Osteoblast (primary cell): ENCODE results near the gene NR3C1. TPM values are rescaled to one million over a fixed set of nuclear protein-coding genes. Genes with fewer than 3 reads are reported as not detected.

Experiments used
- DNase-seq: peaks from one replicate; pipeline ENCODE4 v3.0.0; 2011; ENCODE audit warnings: low spot score, mixed read lengths; ENCODE audit not compliant: insufficient read length; ENCODE audit errors: missing footprints
- H2AFZ ChIP-seq: 2 replicates; pipeline ENCODE4 v1.6.0; 2011; ENCODE audit warnings: mild to moderate bottlenecking, low read length
- H3K27ac ChIP-seq: 2 replicates; pipeline ENCODE4 v1.5.1; 2011; ENCODE audit warnings: mild to moderate bottlenecking, low read depth, low read length, moderate library complexity
- H3K27me3 ChIP-seq: 2 replicates; pipeline ENCODE4 v1.6.0; 2012; ENCODE audit warnings: mild to moderate bottlenecking, control low read depth, inconsistent platforms, low read length, moderate library complexity; ENCODE audit not compliant: insufficient read depth
- H3K36me3 ChIP-seq: 2 replicates; pipeline ENCODE4 v1.5.1; 2011; ENCODE audit warnings: mild to moderate bottlenecking, low read length, control low read depth, moderate library complexity; ENCODE audit not compliant: insufficient read depth
- H3K4me1 ChIP-seq: 2 replicates; pipeline ENCODE4 v1.5.1; 2011; ENCODE audit warnings: mild to moderate bottlenecking, low read length, control low read depth, moderate library complexity; ENCODE audit not compliant: insufficient read depth
- H3K4me2 ChIP-seq: 2 replicates; pipeline ENCODE4 v1.6.0; 2011; ENCODE audit warnings: mild to moderate bottlenecking, low read length; ENCODE audit not compliant: insufficient read depth
- H3K4me3 ChIP-seq: fragments of 200-600 bp; sonication (generic); 3 replicates; pipeline ENCODE4 v1.5.1; 2012; ENCODE audit warnings: mild to moderate bottlenecking, low read length, inconsistent platforms; ENCODE audit not compliant: insufficient read depth
- H3K79me2 ChIP-seq: 2 replicates; pipeline ENCODE4 v1.6.0; 2012; ENCODE audit warnings: mild to moderate bottlenecking, low read length, control low read depth, inconsistent platforms; ENCODE audit not compliant: insufficient read depth
- H3K9me3 ChIP-seq: 2 replicates; pipeline ENCODE4 v1.5.1; 2011; ENCODE audit warnings: low read depth, low read length, control low read depth
- H4K20me1 ChIP-seq: 2 replicates; pipeline ENCODE4 v1.6.0; 2012; ENCODE audit warnings: mild to moderate bottlenecking, low read length, control low read depth; ENCODE audit not compliant: insufficient read depth
- CTCF ChIP-seq: IDR thresholded peaks from 2 replicates; pipeline ENCODE4 v1.5.1; 2011; ENCODE audit warnings: mild to moderate bottlenecking, low read depth, low read length, moderate library complexity; ENCODE audit errors: extremely low read depth
- total RNA-seq: library from RNA; depleted of rRNA; stranded (reverse); fragments of >200 nt; gene quantifications from 2 replicates; pipeline ENCODE4 v1.2.3, GENCODE V29; 2012

The NR3C1 gene
- total RNA-seq, 1 donor, result 119 TPM

DNA sequence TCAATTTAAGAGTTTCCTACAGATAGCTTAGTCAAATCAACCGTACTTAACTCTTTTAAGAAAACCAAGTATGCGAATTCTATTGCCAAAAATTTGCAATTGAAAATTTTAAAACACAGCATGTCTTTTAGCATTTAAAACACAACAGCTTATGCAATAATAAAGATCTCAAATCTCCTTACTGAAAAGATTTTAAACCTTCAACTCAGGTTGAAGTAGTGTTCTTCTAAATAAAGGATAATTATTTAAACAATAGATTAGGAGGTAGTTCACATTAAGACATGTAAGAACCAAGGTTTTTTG lies 5.5 kb downstream of the NR3C1 start:
- no peak for DNase-seq
- Histone ChIP-seq H3K9me3 (no peaks in the 10 kb centered on the region), H3K79me2 (peaks cover 100% of the 10 kb centered on the region), H3K4me2 (peak overlapping the region; percentile 82), H3K27me3 (no peaks in the 10 kb centered on the region), H4K20me1 (peaks cover 53% of the 10 kb centered on the region), H2AFZ (no peak overlapping the region), H3K36me3 (peaks cover 12% of the 10 kb centered on the region), H3K4me3 (peak overlapping the region; percentile 80), H3K4me1 (peaks cover 26% of the 10 kb centered on the region), H3K27ac (peak overlapping the region; percentile 89)
- no peak for TF ChIP-seq CTCF

DNA sequence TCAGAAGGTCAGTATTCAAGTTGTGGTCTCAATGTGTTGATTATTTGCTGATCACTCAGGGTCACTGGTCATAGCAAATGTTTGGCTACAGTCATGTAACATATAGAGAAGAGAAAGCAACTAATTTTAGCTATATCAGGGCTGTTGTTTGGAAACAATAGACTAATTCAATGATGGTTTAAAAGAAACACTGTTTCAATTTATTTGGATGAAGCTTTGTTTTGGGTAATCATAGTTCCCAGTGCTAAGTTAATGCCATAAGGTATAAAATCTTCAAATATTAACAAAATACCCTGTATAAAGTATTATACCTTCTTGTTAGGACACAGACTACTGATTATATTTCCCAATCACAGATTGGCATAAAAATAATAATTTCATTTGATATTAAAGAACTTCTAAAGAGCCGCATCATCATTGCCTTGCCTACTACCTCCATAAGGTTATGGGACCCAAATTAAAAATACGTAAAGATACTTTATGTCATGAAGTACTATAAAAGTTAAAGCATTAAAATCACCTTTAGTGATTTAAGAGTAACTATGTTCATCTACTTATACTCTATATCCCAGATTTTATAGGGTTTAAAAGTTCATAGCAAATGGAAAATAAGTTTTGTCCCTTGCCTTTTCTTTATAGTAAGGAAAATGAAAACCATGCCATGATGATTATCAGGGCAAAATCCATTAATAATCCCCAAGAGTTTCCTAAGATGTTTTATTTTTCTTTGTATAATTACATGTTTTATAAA lies 6.0 kb downstream of the NR3C1 start:
- DNase-seq, result no peak
- Histone ChIP-seq H3K4me1 (peaks cover 26% of the 10 kb centered on the region), H3K4me2 (peak overlapping the region; percentile 82), H3K79me2 (peaks cover 100% of the 10 kb centered on the region), H3K36me3 (peaks cover 12% of the 10 kb centered on the region), H4K20me1 (peaks cover 53% of the 10 kb centered on the region), H3K4me3 (peak overlapping the region; percentile 80), H3K27me3 (no peaks in the 10 kb centered on the region), H3K9me3 (no peaks in the 10 kb centered on the region), H3K27ac (peak overlapping the region; percentile 89), H2AFZ (no peak overlapping the region)
- TF ChIP-seq CTCF, result no peak

DNA sequence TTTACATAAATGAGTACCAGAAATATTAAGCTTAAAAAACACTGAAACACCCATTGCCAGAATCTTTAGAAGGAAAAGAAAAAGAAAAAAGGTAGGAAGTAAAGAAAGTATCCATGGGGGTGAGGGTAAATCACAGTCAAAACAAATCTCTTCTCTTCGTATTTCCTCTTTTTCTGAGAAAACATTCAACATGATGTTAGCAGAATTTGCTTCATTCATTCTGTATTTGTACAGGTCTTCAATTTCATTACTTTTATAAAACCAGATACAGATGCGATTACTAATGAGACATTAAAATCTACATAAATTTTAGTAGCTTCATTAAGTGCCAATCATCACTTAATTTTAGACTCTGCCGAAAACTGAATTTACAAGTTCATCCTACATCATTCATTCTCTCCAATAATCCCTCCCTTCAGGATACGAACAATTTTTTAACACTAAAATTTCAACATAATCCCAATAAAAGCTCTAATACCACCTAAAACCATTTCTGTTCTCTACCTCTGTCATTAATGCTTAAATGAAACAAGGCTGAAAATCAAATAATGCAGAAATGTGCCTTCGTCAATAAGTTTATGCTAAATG lies 7.0 kb downstream of the NR3C1 start:
- Histone ChIP-seq H3K9me3 (no peaks in the 10 kb centered on the region), H3K27me3 (no peaks in the 10 kb centered on the region), H3K36me3 (peaks cover 12% of the 10 kb centered on the region), H3K4me3 (peak overlapping the region; percentile 80), H2AFZ (no peak overlapping the region), H3K79me2 (peaks cover 99% of the 10 kb centered on the region), H3K4me1 (peaks cover 26% of the 10 kb centered on the region), H3K27ac (peak overlapping the region; percentile 89), H3K4me2 (peak overlapping the region; percentile 82), H4K20me1 (peaks cover 45% of the 10 kb centered on the region)
- DNase-seq, result no peak
- no peak for TF ChIP-seq CTCF

DNA sequence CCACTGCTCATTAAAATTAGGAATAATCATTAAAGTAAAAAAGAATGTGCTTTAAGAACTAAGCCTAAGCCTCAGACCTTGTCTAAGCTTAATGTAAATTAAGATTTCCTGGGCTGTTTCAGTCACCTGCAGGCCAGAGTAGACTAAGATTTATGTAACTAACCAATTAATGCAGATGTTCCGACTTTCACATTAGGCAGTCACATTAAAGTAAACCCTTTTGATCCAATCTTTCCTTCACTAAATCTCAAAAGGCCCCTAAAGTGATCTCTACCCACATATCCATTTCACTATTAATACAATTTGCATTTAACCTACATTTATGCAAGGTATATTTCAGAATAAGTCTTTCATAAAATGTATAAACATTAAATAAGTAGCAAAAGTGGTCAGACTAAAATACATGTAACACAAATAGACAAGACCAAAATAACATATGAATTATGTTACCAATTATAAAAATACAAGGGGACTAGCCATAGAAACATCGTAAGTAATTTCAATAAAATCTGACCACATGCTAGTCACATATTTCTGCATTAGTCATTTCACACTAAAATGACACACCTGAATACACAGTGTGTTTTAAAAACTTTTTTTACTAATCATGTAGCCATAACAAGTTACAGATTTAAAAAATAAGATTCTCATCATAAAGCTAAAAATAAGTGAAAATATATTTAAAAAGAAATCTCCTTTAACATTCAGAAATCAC lies 7.7 kb downstream of the NR3C1 start:
- H3K4me1 ChIP-seq, result peaks cover 32% of the 10 kb centered on the region
- H3K36me3 ChIP-seq, result peaks cover 12% of the 10 kb centered on the region
- H3K4me3 ChIP-seq, result peak overlapping the region; percentile 80
- no peaks in the 10 kb centered on the region for H3K27me3 ChIP-seq
- no peak for TF ChIP-seq CTCF
- no peaks in the 10 kb centered on the region for H3K9me3 ChIP-seq
- peak overlapping the region; percentile 89 for H3K27ac ChIP-seq
- peak; percentile 34 for DNase-seq
- no peak overlapping the region for H2AFZ ChIP-seq
- peaks cover 46% of the 10 kb centered on the region for H4K20me1 ChIP-seq
- peak overlapping the region; percentile 82 for H3K4me2 ChIP-seq
- H3K79me2 ChIP-seq, result peaks cover 99% of the 10 kb centered on the region
